GM21825 (cell line): ENCODE measurements around the gene CCDC27.

Source experiments
- ATAC-seq: cut with Tn5 transposase; IDR thresholded peaks from one replicate; pipeline ENCODE4 v1.9.1; 2021; ENCODE audit warnings: mild to moderate bottlenecking, moderate library complexity; ENCODE audit not compliant: unreplicated experiment

Gene CCDC27

DNA sequence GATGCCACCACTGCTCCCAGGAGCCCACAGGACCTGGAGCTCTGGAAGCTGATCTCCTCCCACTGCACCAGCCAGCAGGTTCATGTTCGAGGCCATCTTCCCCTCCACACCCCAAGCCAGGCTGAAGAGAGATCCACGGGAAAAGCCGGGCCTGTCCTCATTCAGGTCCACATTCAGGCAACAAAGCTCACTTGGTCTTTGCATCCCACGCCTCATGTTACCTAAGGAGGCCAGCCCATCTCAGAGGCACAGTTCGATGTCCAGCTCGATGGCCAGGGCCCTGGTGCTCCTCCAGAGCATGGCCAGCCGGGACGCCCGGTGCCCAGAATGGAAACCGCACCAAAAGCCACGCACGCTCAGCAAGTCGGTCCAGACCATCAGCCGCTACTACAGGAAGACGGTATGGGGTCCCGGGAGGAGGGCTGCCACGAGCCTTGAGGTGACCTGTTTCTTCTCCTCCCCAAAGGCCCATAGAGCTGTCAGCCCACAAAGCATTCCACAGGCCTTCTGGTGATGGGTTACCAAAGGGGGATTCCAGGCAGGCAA, at the start of gene CCDC27:
CCDC27 (plus strand) TSS at position 51 of the 546 bp plus-strand sequence; CDS start at position 83, 32 bp downstream.
- ATAC-seq = no peak

DNA sequence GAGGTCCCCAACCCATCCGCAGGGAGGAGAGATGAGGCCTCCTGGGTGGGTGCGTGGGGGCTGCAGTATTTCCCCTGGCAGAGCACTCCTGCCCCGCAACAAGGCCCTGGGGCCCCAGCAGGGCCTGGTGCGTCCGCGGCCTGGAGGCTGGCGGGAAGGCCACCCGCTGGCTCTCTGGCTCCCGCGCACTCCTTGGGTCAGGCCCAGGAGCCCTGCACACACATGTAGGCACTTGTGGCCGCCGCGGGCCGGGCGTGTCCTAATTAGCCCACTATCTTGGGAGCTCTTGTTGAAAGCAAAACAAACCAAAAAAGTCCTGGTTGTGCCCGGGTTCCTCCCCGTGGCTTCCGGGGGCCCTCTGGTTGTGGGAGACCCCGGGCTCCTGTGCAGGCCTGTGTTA, 49.7 kb upstream of the CCDC27 start:
- no peak for ATAC-seq

DNA sequence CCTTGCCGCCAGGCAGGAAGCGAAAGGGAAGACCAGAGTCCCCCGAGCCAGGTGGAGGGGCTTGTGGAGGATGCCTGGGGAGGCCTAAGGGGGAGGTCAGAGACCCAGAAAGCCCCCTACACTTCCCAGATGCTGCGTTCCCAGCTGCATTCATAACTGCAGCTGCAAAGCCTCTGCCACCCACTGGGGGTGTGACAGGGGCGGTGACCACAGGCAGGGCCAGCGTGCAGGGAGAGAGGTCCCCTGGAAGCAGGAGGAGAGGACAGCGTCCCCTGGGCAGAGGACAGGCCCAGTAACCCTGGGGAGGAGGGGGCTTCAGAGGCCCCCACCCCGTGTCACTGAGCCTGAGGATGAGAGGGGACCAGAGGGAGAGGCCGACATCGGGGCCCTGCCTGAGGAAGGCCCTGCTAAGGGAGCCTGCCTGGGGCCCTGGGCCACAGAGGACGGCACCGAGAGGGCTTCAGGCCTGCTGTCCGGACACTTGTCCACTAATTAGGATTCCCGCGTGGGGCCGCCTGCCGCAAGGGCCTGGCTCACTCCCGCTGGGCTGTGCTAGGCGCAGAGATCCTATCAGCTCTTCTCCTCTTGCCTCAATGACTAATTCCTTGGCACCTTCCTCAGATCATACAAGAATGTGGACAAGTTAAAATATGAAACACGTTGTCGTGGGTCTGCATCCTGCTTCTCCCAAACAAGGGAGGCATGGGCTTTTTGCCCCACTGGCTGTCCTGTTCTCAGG, 49.1 kb upstream of the CCDC27 start:
- no peak for ATAC-seq

DNA sequence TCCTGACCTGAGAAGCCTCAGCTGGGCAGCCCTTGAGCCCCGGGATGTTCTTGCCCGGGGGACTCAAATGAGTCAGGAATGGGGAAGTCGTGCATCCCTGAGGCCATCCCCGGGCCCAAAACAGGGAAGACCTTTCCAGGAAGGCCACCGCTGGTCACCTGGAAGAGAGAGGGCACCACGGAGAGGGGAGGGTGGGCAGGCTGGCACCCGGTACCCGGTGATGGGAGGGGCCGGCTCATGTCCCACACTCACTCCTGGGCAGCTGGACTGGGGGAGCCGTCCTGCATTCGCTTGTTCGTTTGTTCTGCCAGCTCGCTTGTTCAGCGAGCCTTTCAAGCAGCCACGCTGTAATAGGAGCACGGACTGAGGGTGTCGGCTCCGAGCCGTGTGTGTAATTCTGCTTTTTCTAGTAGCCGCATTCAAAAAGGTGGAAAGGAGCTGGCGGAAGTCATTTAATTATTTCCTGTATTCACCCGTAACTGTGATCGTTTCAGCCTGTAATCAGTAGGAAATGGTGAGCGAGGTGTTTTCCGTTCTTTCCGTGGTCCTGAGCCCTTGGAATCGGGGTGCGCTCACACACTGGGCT, 48.4 kb upstream of the CCDC27 start:
- no peak for ATAC-seq

DNA sequence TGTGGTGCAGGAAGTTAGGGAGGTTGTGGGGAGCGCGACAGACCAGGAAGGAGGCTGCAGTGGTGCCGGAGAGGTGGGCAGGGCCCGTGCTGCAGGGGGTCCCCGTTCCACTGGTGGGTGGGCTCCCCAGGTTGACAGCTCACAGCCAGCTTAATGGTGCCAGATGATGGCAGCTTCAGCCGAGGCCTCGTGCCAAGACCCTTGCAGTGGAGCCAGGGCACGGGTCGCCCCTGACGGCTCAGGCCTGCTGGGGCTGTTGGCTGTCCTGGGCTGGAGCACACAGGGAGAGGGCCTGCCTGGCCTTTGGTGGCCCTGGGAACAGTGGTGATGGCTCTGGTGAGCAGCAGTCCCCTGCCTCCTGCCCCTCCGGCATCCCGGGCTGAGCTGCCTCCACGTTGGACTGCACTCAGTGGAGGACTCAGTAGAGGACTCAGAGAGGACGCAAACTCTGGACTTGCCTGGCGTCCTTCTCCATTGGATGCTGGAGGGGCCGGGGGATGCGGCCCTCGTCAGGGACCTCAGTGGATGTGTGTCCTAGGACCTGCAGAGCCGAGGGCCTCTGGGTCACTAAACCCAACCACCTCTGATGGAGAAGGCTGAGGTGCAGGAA, 46.8 kb upstream of the CCDC27 start:
- ATAC-seq = no peak

DNA sequence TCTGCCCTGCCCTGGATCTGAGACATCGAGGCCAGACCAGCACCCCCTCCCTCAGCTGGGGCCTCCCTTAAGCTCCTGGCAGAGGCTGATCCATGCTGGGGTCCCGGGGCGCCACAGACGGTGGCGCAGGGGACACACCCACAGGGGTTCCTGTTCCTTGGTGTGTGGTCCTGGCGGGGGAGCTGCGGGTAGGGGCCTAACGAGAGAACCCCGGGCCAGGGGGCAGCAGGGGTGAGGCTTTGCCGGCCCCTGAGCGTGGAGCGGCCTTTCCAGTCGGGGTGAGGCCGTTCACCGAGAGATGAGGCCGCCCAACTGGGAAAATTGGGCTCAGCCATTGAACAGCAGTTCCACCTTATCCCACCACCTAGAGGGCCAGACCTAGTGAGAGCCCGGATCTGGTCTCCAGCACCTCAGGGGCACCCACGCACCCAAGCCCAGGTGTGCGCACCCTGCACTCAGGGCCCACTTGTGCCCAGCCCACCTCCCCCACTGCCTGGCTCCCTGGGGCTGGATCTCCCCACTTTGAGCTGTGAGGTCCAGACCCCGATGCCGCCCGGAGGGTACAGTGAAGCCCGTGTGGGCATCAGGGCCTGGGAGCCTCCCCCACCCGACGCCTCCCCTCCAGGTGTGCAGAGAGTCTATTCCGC, 45.5 kb upstream of the CCDC27 start:
- no peak for ATAC-seq

DNA sequence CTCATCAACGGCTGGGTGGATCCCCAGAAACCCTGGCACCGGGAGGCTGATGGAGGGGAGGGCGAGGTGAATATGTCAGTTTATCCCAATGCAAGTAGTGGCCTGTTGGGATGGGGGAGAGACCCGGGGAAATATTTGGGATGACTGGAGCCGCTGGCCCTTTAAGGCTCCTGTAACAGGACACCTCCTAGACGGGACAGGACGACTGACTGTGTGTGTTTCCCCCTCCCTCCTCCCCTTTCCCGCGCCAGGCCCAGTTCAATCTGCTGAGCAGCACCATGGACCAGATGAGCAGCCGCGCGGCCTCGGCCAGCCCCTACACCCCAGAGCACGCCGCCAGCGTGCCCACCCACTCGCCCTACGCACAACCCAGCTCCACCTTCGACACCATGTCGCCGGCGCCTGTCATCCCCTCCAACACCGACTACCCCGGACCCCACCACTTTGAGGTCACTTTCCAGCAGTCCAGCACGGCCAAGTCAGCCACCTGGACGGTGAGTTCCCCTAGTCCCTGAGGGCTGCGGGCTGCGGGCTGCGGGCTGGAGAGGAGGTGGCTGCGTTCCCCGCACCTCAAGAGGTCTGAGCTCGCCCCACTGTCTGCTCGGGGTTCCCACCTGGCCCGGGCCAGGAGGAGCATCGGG, 44.8 kb upstream of the CCDC27 start:
- ATAC-seq = no peak

DNA sequence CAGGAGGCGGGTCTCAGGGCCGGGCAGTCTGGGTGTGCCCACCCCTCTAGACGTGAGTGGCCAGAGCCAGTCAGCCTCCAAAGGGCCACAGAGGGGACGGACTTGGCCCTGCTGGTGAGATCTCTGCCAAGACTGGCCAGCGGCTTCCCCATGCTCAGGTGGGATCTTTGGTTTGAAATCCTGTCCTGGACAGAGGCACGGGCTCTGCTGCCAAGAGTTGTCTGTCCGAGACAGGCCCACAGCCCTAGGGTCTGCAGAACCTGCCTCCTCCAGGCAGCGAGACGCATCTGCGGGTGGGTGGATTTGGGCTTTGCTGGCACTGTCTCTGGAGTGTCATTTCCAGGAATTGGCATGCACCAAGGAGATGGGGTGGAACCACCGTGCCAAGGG, 44.3 kb upstream of the CCDC27 start:
- ATAC-seq = no peak

DNA sequence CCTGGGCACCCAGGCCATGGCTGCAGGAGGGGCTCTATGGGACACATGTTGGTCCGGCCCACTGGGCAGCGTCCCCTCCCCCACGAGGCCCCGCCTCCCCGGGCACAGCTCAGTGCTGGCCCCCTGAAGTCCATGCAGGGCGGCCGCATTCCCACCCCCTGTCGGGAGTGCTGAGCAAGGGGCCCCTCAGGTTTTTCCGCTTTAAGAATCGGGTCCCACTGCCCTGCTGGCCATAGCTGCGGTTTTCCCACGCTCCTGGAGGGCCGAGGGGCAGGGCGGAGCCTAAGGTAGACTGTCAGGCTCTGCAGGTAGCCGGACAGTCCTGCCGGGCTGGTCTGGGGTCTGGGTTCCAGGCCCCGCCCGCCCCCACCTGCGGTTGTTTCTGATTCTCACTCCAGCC, 43.5 kb upstream of the CCDC27 start:
- no peak for ATAC-seq

DNA sequence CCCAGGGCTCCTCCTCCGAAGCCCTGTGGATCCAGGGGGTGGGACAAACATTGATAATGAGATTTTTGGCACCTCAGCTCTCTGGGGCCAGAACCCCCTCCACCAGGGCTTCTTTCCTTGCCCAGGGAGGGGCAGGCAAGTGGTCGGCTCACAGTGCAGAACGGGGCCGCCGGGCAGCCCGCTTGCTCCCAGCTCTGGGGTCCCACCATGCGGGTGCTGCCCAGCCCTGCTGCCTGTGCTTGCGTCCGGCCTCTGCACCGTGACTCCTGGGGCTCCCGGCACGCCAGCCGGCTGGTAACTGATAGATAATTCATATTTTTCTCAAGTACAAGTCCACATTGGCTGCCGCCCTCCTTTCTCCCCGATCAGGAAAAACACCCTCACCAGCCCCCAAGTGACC, 42.0 kb upstream of the CCDC27 start:
- ATAC-seq = no peak

DNA sequence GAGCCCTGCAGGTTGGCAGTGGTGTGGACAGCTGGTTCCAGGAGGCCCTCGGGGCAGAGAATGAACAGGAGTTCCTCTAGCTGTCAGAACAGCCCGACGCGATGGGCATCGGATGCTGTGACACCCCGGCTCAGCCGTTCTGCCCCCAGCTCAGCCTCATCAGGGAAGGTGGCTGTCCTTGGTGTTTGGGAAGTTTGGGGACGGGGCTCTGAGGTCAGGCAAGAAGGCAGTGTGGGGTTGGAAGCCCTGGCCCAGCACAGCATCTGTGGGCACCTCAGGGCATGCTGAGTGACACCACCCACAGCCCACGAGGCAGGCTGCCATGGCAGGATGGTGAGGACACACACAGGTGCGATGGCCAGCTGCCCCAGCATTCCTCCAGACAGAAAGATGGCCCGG, 40.9 kb upstream of the CCDC27 start:
- ATAC-seq = no peak

DNA sequence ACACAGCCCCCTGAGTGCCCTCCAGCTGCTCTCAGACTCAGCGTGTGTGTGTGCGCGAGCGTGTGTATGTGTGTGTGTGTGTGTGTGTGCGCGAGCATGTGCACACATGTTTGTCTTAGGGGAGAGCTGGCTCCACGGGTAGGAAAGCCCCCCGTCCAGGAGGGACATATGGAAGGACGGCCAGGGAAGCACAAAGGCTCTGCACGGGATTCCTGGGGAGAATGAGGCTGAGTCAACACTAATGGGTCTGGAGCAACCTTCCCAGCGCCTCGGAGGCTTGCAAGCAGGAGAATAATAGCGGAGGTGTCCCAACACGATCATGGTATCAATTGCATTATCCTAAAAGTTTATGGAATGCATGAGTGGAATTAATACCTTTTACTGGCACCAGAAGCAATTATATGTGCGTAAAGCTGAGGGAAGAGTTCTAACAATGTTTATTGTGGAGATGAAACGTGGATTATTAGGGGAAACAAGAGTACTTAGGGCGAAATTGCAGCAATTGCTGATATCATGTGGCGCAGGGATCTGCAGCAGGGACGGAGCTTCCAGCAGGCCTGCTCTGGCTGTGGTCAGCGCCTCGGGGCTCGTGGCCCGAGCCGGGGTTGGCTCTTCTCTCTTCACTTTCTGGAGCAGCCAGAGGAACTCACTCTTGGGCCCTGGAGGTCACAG, 40.3 kb upstream of the CCDC27 start:
- ATAC-seq = no peak

DNA sequence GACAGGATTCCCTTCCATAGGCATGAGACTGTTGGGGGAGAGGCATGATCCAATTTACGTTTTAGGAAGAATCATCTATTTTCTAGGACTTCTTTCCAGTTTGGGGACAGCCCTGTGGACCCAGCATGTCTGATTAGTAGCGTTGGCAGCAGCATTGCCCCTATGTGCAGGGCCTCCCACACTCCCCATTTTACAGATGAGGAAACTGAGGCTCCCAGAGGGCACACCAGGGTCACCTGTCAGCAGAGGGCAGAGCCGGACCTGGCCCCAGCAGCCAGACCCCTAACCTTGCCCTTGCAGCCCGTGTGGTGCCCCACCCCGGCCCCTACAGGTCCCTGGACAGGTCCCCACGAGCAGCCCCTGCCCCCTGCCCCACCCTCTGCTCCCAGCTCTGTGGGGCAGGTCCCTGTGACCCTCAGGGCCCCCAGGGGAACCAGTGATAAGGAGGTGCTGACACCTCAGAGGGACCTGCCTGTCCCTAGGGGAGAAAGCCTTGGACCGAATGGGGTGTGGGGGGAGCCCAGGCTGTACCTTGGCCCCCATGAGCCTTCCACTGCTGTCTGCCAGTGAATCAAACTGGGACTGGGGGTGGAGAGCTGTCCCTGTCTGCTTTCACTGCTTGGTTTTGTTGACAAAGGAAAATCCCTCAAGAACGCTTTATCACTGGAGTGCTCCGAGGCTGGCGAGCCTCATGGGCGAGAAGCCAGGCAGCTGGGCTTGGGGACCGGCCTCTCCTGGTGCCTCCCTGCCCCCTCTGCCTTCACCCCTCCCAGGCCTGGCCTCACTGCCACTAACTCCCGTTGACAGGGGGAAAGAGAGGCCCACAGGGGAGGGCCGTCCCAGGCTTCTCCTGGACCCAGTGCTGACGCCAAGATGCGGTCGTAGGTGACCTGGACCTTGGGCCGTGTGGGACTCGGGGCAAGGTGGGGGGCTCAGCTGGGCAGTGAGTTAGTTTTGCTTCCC, 39.4 kb upstream of the CCDC27 start:
- no peak for ATAC-seq

DNA sequence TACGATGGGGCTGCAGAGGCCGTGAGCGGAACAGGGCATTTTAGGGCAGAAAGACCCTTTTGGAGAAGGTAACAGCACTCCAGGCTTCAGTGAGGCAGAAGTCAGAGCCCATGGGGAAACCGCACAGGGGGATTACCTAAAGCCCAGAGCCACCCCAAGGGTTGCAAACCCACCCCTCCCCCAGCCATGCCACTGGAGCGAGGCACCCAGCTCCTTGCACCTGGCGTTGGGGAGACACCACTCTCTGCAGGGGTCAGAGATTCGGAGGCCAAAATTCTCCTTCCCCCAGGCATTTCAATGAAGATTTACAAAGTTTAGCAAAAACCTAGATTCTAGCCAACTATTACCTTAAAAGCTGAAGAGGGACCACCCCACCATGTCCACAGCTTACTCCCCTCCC, 38.4 kb upstream of the CCDC27 start:
- no peak for ATAC-seq

DNA sequence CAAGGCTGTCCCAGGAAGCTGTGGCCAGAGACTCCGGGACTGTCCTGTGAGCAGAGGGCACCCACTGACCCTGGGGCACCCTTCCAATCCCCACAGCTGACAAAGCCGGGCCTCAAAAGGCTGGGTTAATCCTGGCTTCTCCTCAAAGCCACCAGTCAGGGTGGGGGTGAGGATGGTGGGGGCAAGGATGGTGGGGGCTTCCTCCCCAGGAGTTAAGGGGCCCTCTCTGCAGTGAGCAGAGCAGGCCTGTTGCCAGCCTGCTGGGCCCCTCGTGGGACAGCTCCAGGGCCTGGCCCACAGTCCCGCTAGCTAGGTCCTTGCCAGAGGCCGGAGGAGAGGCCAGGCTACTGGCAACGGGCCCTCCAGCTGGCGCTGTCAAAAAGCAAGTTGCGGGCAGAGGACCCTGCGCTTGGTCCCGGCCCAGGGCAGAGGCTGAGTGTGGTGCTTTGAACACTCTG, 37.9 kb upstream of the CCDC27 start:
- no peak for ATAC-seq

DNA sequence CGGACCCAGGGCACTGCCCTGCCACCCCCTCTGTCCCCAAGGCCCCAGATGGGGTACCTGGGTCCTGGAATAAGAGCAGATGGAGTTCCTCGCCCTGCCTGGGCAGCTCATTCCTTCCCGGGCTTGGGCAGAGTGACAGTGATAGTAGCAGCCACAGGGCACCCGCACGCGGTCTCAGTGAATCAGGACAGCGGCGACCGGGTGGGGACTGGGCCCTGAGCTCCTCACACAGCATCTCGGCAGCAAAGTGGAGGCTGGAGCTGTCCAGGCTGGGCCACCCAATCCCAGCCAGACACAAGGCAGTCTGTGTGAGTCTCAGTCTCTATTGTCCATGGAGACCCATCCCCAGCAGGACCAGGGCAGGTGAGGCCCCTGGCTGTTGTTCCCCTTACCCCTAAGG, 37.4 kb upstream of the CCDC27 start:
- ATAC-seq = no peak

DNA sequence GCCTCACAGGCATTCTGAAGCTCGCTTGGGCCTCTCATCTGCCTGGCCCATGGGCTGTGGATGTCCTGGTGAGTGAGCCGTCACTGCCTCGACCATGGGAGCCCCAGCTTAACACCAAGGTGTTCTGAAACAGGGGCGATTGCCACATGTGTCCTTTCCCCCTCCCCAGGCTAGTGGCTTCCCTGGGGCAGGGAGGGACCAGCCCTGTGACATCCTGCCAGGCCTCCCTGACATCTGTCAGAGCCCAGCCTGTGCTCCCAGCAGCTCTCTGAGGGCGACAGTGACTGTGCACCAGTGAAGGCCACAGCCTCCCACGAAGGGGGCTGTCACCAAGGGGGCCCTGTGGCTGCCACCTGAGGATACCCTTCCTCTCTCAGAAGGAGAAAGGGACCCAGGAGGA, 35.9 kb upstream of the CCDC27 start:
- ATAC-seq = no peak

DNA sequence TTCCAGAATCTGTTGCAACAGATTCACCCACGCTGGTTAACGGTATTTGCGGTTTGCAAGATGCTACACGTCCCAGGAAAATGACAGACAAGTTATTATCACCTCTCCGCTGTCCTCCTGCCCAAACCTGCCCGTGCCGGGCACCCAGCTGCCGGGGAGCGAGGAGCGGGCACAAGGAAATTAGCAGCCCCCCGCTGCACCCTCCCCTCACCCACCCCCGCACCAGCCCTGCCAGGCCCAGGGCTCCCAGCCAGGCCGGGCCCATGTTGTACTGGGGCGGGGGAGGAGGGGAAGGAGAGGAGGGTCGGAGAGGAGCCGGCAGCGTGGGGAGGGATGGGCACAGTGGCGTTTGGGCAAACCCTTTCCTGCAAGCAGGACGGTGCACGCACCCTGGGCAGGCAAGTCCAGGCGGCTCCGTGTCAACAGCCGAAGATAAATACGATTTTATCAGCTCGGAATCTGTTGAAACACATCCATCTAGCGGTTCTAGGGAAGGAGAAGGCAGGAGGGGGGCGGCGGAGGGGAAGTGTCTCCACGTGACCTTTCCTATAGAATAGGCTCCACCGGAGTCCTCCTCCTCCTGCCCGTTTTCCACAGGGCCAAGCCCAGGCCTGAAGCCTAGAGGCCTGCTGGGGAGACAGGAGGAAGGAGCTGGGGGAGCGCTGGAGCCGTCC, 35.1 kb upstream of the CCDC27 start:
- no peak for ATAC-seq
